GM12874 (cell line): ENCODE results near the gene WWC2.

ENCODE experiments used
- TF ChIP-seq, protein P1 (sequence below): IDR thresholded peaks from 2 replicates; pipeline ENCODE4 v1.5.1; 2011; ENCODE audit warnings: low read depth, mild to moderate bottlenecking, control low read depth, low read length, moderate library complexity; ENCODE audit not compliant: insufficient read depth

WWC2 gene

DNA sequence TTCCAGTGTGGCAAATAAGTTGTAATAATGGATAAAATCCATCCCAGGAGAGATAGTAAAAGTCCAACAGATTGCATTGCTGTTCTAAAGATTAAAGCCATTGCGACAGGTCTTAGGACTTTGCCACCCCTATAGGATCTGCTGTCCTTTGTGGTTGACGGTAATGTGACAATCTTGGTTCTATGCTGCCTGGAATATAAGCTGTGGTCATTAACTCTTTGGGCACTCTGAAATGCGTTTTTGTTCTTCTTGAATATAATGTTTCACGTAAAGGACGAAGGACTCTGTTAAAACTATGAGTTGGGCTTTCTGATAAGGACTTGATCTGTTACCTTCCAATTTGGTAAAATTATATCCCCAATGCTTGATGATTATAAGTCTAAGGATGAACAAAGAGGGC lies 223.3 kb downstream of the WWC2 start, which contains the start of gene CLDN24:
Gene CLDN24 (minus strand): TSS at position 101 of the 400 bp plus-strand sequence. CDS start 0 bp downstream, at position 101.
- TF ChIP-seq, protein P1, sequence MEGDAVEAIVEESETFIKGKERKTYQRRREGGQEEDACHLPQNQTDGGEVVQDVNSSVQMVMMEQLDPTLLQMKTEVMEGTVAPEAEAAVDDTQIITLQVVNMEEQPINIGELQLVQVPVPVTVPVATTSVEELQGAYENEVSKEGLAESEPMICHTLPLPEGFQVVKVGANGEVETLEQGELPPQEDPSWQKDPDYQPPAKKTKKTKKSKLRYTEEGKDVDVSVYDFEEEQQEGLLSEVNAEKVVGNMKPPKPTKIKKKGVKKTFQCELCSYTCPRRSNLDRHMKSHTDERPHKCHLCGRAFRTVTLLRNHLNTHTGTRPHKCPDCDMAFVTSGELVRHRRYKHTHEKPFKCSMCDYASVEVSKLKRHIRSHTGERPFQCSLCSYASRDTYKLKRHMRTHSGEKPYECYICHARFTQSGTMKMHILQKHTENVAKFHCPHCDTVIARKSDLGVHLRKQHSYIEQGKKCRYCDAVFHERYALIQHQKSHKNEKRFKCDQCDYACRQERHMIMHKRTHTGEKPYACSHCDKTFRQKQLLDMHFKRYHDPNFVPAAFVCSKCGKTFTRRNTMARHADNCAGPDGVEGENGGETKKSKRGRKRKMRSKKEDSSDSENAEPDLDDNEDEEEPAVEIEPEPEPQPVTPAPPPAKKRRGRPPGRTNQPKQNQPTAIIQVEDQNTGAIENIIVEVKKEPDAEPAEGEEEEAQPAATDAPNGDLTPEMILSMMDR, result no peak

- TF ChIP-seq, protein P1, result no peak
These were observed 224.2 kb downstream of the WWC2 start for GRCh38 chr4:183323295-183323694.

- TF ChIP-seq, protein P1, result no peak
These were observed 225.6 kb downstream of the WWC2 start for GRCh38 chr4:183324619-183325018.

GRCh38 chr4:183326853-183327252 lies 227.8 kb downstream of the WWC2 start:
- TF ChIP-seq, protein P1, result no peak

GRCh38 chr4:183327827-183328226 lies 228.8 kb downstream of the WWC2 start:
- TF ChIP-seq, protein P1, result no peak

DNA sequence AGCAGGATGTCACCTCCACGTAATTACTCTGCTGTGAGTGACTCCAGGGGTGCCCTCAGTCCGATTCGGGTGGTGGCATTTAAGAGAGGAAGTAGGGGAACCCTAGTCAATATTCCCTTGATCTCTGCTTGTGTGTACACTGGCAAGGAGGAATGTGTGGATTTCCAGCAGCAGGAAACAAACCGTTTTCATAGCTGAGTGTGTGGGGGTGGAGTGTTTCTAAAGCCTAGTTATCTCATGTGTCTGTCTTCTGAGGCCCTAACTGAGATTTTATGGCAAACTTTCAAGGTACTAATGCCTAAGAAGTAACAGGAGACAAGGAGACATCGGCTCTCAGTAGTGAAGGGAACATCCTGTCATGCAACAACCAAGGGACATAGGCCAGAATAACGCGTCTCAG lies 229.8 kb downstream of the WWC2 start:
- TF ChIP-seq, protein P1, result no peak

GRCh38 chr4:183329244-183329643 lies 230.2 kb downstream of the WWC2 start:
- TF ChIP-seq, protein P1, result no peak
